HepG2 (cell line): ENCODE data around the gene MRPL10. TPM values are rescaled to one million over a fixed set of nuclear protein-coding genes. Genes with fewer than 3 reads are reported as not detected.

Experiments used
- ATAC-seq: fragments of 200-7000 bp; cut with Tn5 transposase; 3 replicates; pipeline ENCODE4 v1.9.1; 2020; ENCODE audit warnings: mild to moderate bottlenecking, moderate library complexity
- BruUV-seq: library from RNA; stranded (reverse); fragments of 400-500 nt; replicated peaks from 2 replicates; lab custom pipeline; 2021; lab: Mats Ljungman, UMichigan
- CTCF ChIA-PET: fragments of 300-600 bp; formaldehyde crosslinking; extraction: SDS; loops from one replicate; lab custom pipeline; 2021; ENCODE audit warnings: low total read pairs, inconsistent platforms, low intra/inter-chr PET ratio; lab: Yijun Ruan, JAX
- POLR2A ChIA-PET: fragments of 350-600 bp; sonication (Branson Sonifier 250); formaldehyde crosslinking; loops from one replicate; lab custom pipeline; 2020; ENCODE audit warnings: antibody characterized with exemption, inconsistent platforms; lab: Yijun Ruan, JAX
- DNase-seq: peaks from one replicate; pipeline ENCODE4 v3.0.0-alpha.2; 2015; ENCODE audit warnings: low spot score
- FAIRE-seq: peaks from 3 replicates; lab custom pipeline; 2011; peaks lifted over from hg19 to GRCh38; lab: Jason Lieb, UNC
- H2AFZ ChIP-seq: one replicate; pipeline ENCODE4 v1.6.1; 2011; ENCODE audit warnings: low read length, inconsistent platforms
- H3K27ac ChIP-seq: fragments of 300-600 bp; 3 replicates; pipeline ENCODE4 v1.8.0; 2011; ENCODE audit warnings: mixed run types, mild to moderate bottlenecking, mixed read lengths, low read length, inconsistent platforms; ENCODE audit not compliant: insufficient read depth; ENCODE audit errors: extremely low read length
- H3K27me3 ChIP-seq, 2 experiments: fragments of 200-600 bp in 1 of 2; 2 replicates in 1 of 2; 3 replicates in 1 of 2; pipeline versions ENCODE4 v1.6.0 to v1.8.0; 2011; ENCODE audit warnings: low read length in 2 of 2, mild to moderate bottlenecking in 2 of 2, moderate library complexity in 2 of 2, inconsistent platforms in 1 of 2; ENCODE audit not compliant: insufficient read depth in 2 of 2, control insufficient read depth in 1 of 2
- H3K36me3 ChIP-seq, 2 experiments: fragments of 200-600 bp in 1 of 2; replicated peaks in 1 of 2; 2 replicates in 1 of 2; 3 replicates in 1 of 2; pipeline versions ENCODE4 v1.5.1 to v1.8.0; 2011; ENCODE audit warnings: low read length in 2 of 2, inconsistent platforms in 1 of 2; ENCODE audit not compliant: insufficient read depth in 2 of 2, control insufficient read depth in 1 of 2
- H3K4me1 ChIP-seq: 2 replicates; pipeline ENCODE4 v1.5.1; 2012; ENCODE audit warnings: low read length, inconsistent platforms; ENCODE audit not compliant: insufficient read depth
- H3K4me2 ChIP-seq: 2 replicates; pipeline ENCODE4 v1.6.0; 2011; ENCODE audit warnings: low read depth, low read length, inconsistent platforms
- H3K4me3 ChIP-seq, 3 experiments: fragments of 200-600 bp in 1 of 3; sonication (generic), shearing (Covaris generic) in 1 of 3; replicated peaks in 1 of 3; 2 replicates each; pipeline ENCODE4 v1.5.1; 2011 to 2016; ENCODE audit warnings: low read length in 3 of 3, inconsistent platforms in 2 of 3, low read depth in 2 of 3, mild to moderate bottlenecking in 2 of 3, control low read depth in 1 of 3, mixed read lengths in 1 of 3; ENCODE audit not compliant: insufficient read depth in 1 of 3
- H3K79me2 ChIP-seq: one replicate; pipeline ENCODE4 v1.6.1; 2011; ENCODE audit warnings: low read length, inconsistent platforms; ENCODE audit not compliant: insufficient read depth
- H3K9ac ChIP-seq: 2 replicates; pipeline ENCODE4 v1.6.0; 2011; ENCODE audit warnings: mild to moderate bottlenecking, low read depth, low read length, inconsistent platforms; ENCODE audit not compliant: insufficient read depth
- H3K9me3 ChIP-seq: 2 replicates; pipeline ENCODE4 v1.5.1; 2012; ENCODE audit warnings: mild to moderate bottlenecking, low read length
- H4K20me1 ChIP-seq: 2 replicates; pipeline ENCODE4 v1.6.0; 2011; ENCODE audit warnings: inconsistent platforms, mild to moderate bottlenecking, low read length, moderate library complexity; ENCODE audit not compliant: insufficient read depth
- FOXK2 ChIP-seq: fragments of 450-650 bp; IDR thresholded peaks from 2 replicates; pipeline ENCODE4 v1.6.1; 2016
- HNRNPLL ChIP-seq: fragments of 200-400 bp; formaldehyde crosslinking; IDR thresholded peaks from 2 replicates; pipeline ENCODE4 v1.6.1; 2017; ENCODE audit warnings: mild to moderate bottlenecking, low read depth, low read length; ENCODE audit not compliant: poor library complexity, severe bottlenecking
- MIER3 ChIP-seq: IDR thresholded peaks from 2 replicates; pipeline ENCODE4 v1.6.1; 2016; ENCODE audit warnings: missing compliant biosample characterization, borderline replicate concordance
- NONO ChIP-seq, 2 experiments: fragments of 450-650 bp in 1 of 2; sonication (generic) in 1 of 2; formaldehyde crosslinking in 1 of 2; IDR thresholded peaks in 1 of 2; conservative IDR thresholded peaks in 1 of 2; 2 replicates each; pipeline versions ENCODE4 v1.6.1 to v1.8.0; 2017 to 2022; ENCODE audit warnings: mild to moderate bottlenecking in 1 of 2, missing genetic modification reagents in 1 of 2, moderate library complexity in 1 of 2
- PHB2 ChIP-seq: fragments of 450-650 bp; IDR thresholded peaks from 2 replicates; pipeline ENCODE4 v1.6.1; 2018; ENCODE audit not compliant: partially characterized antibody
- RBAK ChIP-seq: sonication (generic); formaldehyde crosslinking; IDR thresholded peaks from 2 replicates; pipeline ENCODE4 v1.5.1; 2020; ENCODE audit warnings: mild to moderate bottlenecking, missing genetic modification reagents
- SSRP1 ChIP-seq: IDR thresholded peaks from 2 replicates; pipeline ENCODE4 v1.6.1; 2016; ENCODE audit warnings: control low read depth
- STAG1 ChIP-seq: sonication (generic); formaldehyde crosslinking; IDR thresholded peaks from 2 replicates; pipeline ENCODE4 v1.4.0; 2020; ENCODE audit warnings: missing genetic modification reagents
- TFAP4 ChIP-seq: sonication (generic); IDR thresholded peaks from 2 replicates; pipeline ENCODE4 v1.6.1; 2016; ENCODE audit warnings: low read depth, borderline replicate concordance
- ZBTB40 ChIP-seq, 2 experiments: fragments of 450-650 bp in 1 of 2; sonication (generic) in 1 of 2; formaldehyde crosslinking in 1 of 2; IDR thresholded peaks; 2 replicates each; pipeline versions ENCODE4 v1.6.1 to v1.8.0; 2016 to 2022; ENCODE audit warnings: antibody characterized with exemption in 1 of 2, mild to moderate bottlenecking in 1 of 2, missing genetic modification reagents in 1 of 2
- ZNF329 ChIP-seq: sonication (generic); formaldehyde crosslinking; IDR thresholded peaks from 2 replicates; pipeline ENCODE4 v1.9.0; 2021; ENCODE audit warnings: low read depth, mild to moderate bottlenecking, missing genetic modification reagents
- ZNF496 ChIP-seq: sonication (generic); formaldehyde crosslinking; IDR thresholded peaks from 2 replicates; pipeline ENCODE4 v1.8.1; 2023; ENCODE audit warnings: mild to moderate bottlenecking, moderate library complexity, missing genetic modification reagents; ENCODE audit not compliant: insufficient replicate concordance
- WGBS: methylation state at CpG from one replicate; pipeline ENCODE4 v1.1.6; 2017; ENCODE audit warnings: low lambda C conversion rate; 5-methylcytosine and 5-hydroxymethylcytosine counted together
- in situ Hi-C: cut with HindIII; loops from 2 replicates; pipeline ENCODE4 v1.10.0; 2017; ENCODE audit warnings: low pct_unique_long_range_greater_than_20kb; ENCODE audit not compliant: extremely low pct_ligation_motif_present
- intact Hi-C: fragments of 100-400 bp; cut with micrococcal nuclease; formaldehyde crosslinking; loops from one replicate; pipeline ENCODE4 v1.10.0; 2022; ENCODE audit not compliant: unreplicated experiment
- polyA plus RNA-seq, 8 experiments: library from polyadenylated mRNA; depleted of rRNA in 3 of 8; stranded (reverse) in 7 of 8; unstranded in 1 of 8; fragments of >200 nt; fragmentation: Illumina TruSeq in 4 of 8; extraction: Trizol in 4 of 8; gene quantifications; 2 replicates each; pipeline versions ENCODE4 v1.2.1 to v1.2.3, GENCODE V29; 2011 to 2016; ENCODE audit warnings: low read depth in 4 of 8, missing spikeins in 1 of 8, mixed read lengths in 1 of 8; ENCODE audit not compliant: insufficient read depth in 1 of 8
- total RNA-seq, 5 experiments: library from RNA; depleted of rRNA; stranded (reverse); fragments of >200 nt; fragmentation: Illumina TruSeq; extraction: Trizol; gene quantifications; 2 replicates each; pipeline ENCODE4 v1.2.3, GENCODE V29; 2016; ENCODE audit warnings: low read depth in 1 of 5

The MRPL10 gene
- total and polyA plus RNA-seq, 2 of the 13 experiments (the other 11 are each of a cell fraction or from before 2014, with no cell fraction given): 56.7 to 149 TPM

GRCh38 chr17:47802341-47803022 is 28.9 kb downstream of the MRPL10 start:
- peak; percentile 85 for FAIRE-seq
- Histone ChIP-seq H3K4me2 (no peak overlapping the region), H4K20me1 (peaks cover 4% of the 10 kb centered on the region; the same call in 1 of the 2 replicates), H3K9ac (no peak overlapping the region), H3K9me3 (no peaks in the 10 kb centered on the region), H3K36me3 (no peaks in the 10 kb centered on the region; a peak in 1 of 5 replicates), H3K4me3 (no peak overlapping the region), H3K4me1 (no peaks in the 10 kb centered on the region), H3K27ac (no peak overlapping the region), H2AFZ (no peak overlapping the region), H3K79me2 (no peaks in the 10 kb centered on the region), H3K27me3 (peaks cover 4 to 16% of the 10 kb centered on the region in 2 experiments; a peak in 3 of 5 replicates)
- BruUV-seq: no TSS peak
- WGBS: 7% methylated on average over 7 of the region's 9 CpGs
- intact Hi-C loops: loop anchor here (1.0 kb wide), 1 partner anchor 26 kb away; no protein-coding TSS in a partner anchor
- ATAC-seq: peak; percentile 93
- POLR2A ChIA-PET: no interaction called here
- in situ Hi-C loops: no loop called here
- CTCF ChIA-PET: interaction anchor here (1.3 to 2.2 kb wide), 2 partner anchors 26 to 138 kb away, joined by 4 to 15 read pairs; no protein-coding TSS in a partner anchor
- DNase-seq: peak; percentile 67
- TF ChIP-seq FOXK2 (no peak), NONO (IDR thresholded peaks at IDR 0.05) (no peak), NONO (CRISPR knock-in tag; conservative IDR thresholded peaks at IDR 0.05) (no peak), TFAP4 (peak; percentile 60; the same call in 1 of the 2 replicates), PHB2 (no peak), MIER3 (CRISPR knock-in tag) (no peak), ZNF329 (no peak), SSRP1 (CRISPR knock-in tag) (no peak), RBAK (no peak), HNRNPLL (no peak), STAG1 (CRISPR knock-in tag) (peak; percentile 77), ZNF496 (no peak), ZBTB40 (IDR thresholded peaks at IDR 0.05) (no peak), ZBTB40 (CRISPR knock-in tag; IDR thresholded peaks at IDR 0.05) (no peak)
